H4 (cell line): ENCODE measurements around the gene TMEM222. TPM values are rescaled to one million over a fixed set of nuclear protein-coding genes. Genes with fewer than 3 reads are reported as not detected.
A peak's percentile ranks its signal among the peaks of the same experiment; 100 is the strongest.

Source experiments
- DNase-seq: peaks from one replicate; pipeline ENCODE4 v3.0.0-alpha.2; 2015; ENCODE audit warnings: low spot score
- total RNA-seq: library from RNA; depleted of rRNA; stranded (reverse); fragments of >200 nt; shearing (Covaris generic); gene quantifications from 2 replicates; pipeline ENCODE4 v1.2.3, GENCODE V29; 2014

Gene TMEM222
- total RNA-seq, 1 experiment from 2014 or later, result 33.4 TPM

DNA sequence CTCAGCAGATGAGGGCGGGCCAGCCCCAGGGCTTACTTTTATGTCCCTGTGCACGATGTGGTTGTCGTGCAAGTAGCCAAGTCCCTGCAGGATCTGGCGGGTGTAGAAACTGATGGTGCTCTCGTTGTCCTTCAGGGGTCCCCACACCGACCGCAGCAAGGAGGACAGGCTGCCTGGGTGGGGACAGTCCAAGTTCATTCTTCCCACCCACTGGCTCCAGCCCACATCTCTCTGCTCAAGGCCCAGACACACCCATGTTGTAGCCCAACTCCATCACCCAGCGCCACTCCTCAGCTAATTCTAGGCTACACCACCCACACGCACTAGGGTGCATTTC lies 37.8 kb downstream of the TMEM222 start:
- no peak for DNase-seq

DNA sequence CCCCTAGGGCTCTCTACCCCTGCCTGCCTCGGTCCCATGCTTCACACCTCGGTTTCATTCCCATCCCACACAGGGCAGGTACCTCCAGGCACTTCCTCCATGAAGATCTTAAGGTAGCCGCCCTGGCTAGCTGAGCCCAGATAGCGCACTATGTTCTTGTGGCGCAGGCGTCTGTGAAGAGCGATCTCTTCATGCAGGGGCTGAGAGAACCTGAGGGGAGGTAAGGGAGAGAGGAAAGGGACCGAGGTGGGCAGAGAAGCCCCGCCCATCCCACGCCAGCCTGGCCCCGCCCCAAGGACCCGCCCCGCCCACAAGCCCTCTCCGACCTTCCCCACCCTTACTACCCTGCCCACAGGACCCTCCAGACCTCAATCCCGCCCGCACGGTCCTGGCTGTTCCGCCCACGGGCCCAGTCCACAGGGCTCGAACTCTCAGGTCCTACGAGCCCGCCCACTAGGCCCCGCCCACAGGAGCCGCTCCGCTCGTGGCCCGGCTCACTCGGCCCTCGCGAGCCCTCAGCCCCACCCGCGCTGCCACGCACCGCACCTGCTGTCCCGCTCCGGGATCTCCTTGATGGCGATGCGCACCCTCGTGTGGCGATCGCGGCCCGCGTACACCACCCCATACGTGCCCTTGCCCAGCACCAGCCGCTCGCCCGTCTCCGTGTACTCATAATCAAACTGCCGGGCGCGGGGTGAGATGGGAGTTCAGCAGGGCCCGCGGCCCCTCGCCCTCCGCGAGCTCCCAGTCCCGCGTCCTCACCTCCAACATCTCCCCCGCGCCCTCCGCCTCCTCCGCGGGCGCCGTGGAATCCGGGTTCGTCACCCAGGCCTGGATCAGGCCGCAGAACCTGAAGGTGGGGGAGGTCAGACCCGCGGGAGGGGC lies 38.4 kb downstream of the TMEM222 start:
- no peak for DNase-seq

DNA sequence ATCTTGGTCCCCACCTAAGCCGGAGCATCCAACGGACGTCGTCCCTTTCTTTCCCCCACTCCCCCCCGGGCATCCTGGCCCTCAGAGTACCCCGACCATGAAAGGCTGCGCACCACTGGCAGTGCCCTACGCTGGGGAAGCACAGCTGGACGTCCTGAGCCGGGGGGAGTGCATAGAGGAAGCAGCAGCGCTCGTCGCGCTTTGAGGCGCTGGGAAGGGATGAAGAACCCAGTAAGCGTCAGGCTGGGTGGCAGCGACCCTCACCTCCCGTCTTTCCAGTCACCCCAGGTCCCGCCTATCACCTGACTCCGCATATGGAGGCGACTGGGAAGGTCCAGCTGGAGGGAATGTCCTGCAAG lies 39.1 kb downstream of the TMEM222 start:
- DNase-seq, result no peak

DNA sequence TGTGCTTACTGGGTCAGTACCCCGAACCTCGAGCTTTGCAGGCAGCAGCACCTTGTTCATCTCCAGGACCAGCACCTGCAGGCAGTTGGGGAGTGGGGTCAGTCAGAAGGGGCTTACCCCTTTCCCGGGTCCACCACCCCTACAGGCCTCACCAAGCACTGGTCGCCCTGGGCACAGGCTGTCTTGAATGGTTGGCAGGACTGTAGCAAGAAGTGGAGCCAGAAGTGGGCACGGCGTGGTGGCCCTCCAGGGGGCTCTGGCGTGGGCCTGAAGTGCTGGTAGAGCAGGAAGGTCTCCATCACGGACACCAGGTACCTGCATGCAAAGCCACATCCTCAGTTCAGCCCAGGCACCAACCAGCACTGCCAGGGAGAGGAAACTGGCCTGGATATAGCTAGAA lies 39.6 kb downstream of the TMEM222 start:
- DNase-seq, result no peak

DNA sequence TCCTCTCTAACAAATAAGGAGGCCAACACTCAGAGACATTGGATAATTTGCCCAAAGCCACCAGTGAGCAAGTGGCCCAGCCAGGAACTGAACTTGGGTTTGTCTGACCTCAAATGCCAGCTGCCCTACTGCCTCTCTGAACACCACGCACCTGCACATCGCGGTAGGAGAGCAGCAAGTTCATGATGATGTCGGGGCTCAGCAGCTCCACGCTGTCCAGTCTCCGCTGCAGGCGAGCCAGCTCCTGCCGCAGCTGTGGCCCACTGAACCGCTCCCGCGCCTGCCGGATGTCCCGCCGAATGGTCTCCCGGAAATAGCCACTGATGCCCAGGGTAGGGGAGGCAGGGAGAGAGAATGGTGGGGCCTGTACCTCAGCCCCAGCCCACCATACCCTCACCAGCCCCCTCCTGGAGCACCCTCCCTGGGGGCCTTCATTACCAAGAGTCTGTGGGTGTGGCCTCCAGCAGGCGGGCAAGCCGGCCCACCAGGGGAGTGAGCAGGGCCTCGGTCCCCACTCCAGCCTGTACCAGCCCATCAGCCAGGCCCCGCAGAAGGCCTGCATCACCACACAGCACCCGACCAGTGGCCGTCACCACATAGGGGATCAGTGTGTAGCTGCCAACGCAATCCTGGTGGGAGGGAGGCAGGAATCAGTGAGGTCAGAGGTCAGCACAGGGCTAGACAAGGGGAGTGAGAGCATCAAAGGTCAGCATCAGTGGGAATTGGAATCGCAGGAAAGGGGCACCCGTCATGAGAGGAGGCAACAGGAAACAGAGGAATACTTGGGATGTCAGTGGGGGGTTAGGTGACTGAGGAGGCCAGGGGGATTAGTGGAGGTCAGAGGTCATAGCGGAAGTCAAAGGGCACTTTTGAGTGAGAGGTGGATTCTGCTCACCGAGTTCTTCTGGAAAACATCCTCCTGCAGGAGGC lies 42.1 kb downstream of the TMEM222 start:
- DNase-seq, result no peak

DNA sequence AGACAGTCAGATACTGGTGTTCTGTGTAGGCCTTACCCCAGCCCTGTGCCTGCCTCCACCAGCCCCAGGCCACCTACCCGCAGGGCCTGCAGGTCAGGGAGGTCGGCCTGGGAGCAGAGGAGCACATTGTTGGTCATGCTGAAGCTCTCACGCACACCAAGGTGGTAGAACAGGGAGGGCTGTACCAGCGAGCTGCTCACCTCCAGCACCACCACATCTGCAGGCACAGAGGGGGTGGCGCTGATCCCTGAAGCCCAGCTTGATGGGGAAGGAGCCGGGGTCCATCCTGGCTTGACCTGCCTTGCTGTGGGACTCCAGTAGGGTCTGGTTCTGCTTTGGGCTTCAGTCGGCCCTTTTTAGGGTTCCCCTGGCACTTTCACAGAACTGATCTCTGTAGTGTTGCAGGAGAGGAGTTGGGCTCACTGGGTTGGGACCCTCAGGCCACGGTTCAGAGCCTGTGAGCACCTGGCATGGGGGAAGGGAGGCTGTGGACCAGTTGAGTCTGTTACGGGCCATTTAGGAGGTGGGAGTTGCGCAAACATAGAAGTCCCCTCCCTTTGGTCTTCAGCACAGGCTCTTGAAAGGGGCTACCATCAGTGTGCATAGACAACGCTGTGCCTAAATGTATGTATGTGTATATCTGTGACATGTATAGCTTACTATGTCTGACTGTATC lies 42.9 kb downstream of the TMEM222 start:
- no peak for DNase-seq

DNA sequence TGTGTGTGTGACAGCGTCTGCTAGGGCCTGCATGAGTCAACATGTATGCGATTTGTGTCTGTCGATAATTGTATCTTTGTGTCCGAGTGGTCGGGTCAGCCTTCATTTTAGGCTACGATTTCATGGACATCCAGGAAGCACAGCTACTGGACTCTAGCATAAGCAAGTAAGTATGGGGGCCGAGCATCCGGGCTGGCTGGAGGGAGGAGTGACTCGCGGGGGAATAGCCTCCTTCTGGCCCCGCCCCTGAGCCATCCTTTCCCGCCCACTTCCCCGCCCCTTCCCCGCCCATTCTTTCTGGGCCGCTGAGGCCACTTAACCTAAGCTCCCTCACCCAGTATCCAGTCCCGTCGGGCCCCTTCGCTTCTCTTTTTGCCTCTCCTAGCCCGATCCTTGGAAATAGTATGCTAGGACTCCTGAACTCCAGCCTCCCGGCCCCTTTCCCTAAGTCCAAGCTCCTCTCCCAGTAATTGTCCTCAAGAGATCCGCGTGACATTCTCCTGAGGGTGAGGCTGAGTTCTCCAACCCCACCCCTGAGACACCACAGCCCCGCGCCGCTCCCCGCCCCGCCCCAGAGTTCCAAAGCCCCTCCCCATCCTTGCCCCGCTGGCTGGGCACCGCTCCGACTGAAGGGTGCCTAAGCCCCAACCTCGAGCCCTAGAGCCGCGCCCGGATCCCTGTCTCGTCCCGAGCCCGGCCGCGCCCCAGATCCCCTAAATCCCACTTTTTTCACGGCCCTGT lies 43.6 kb downstream of the TMEM222 start:
- peak; percentile 77 for DNase-seq

DNA sequence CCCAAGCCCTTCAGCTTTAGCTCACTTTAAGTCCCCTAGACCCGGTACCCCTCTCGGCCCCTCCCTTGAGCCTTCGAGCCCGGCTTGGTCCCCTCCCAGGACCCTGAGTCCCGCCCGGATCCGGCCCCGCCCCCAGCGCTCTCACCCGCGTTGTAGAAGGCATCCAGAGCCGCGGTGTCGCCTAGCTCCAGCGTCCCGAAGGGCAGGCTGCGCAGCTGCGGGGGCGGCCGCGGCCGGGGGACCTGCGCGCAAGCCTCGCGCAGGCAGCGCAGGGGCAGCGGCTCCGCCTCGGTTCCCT lies 44.1 kb downstream of the TMEM222 start:
- peak; percentile 65 for DNase-seq

DNA sequence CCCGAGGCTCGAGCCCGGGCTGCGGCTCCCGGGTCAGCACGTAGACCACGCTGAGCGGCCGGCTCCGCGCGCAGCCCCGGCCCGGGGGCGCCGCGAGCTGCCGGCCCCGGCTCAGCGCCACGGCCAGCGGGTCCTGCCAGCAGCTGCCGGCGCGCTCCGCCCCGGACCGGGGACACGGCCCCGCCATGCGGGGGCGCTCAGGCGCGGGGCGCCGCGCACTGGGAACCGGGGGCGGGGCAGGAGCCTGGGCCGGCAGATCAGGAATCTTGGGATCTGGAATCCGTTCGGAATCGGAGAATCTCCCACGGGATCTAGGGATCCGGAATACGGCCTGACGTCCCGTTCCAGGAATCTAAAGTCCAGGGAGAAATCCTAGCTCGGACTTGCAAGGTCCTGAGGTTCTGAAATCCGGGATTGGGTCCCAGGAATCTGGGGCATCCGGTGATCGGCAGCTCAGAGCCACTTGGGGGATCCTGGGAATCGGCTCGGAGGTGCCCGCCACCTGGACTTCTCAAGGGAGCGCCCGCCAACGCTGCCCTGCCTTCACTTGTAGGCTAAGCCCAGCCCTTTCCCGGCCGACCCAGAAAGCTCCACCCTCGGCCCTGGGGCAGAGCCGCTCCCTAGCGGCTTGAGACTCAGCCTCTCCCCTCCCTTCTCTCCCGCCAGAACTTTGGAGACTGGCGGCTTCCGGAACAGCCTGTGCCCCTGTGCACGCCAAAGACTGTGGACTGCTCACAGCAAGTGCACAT lies 44.6 kb downstream of the TMEM222 start, which contains the start of gene MAP3K6:
Gene MAP3K6 (minus strand): TSS at position 551 of the 749 bp plus-strand sequence. CDS start 364 bp downstream, at position 187.
- DNase-seq, result peak; percentile 74

DNA sequence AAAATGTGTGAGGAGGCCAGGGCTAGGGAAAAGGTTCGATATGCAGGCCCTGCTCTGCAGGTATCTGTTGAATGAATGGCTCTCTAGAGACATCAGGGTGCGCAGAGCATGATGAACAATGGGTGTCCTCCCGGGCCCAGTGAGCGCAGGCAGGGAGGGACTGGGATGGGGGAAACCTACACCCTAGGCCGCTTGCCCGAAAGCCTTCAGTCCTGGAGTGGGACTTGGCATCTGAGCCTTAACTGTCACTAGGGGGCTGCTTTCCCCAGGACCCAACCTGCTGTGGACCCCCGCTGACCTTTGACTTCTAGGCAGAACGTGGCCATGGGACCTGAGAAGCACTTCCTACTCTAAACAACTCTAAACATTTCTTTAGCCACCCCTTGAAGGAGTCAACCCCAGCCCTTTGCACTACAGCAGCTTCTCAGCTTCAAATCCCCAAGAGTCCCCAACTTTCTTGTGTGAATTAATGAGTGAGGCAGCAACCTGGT lies 45.2 kb downstream of the TMEM222 start:
- DNase-seq, result no peak

DNA sequence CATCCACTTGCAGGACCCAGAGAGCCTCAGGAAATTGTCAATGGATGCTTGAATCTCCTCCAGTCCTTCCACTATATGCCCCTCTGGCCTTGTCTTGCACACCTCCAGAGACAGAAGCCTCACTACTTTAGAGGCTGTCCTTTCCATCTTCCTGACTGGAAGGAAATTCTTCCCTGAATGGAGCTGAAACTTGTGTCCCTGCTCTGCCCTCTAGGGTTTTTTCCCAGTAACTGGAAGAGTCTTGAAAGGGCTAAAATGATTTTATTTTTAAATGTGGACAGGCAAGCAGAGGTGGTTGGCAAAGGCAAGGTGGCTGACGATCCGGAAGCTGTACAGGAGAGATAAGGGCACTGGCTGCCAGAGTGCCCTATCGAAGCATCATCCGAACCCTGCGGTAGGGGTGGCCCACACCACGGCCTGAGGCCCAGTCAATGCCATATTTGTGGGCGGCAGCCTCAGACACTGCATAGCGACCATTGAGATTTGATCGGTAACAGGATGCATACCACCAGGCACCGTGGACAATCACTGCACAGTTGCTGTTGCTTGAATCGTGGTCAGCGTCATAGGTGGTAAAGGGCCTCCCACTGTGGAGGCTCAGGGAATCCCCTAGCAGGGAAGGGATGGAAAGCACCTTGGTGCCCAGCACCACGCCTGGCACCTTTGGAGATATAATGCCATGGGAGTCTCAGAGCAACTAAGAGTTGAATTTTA lies 47.1 kb downstream of the TMEM222 start:
- no peak for DNase-seq

DNA sequence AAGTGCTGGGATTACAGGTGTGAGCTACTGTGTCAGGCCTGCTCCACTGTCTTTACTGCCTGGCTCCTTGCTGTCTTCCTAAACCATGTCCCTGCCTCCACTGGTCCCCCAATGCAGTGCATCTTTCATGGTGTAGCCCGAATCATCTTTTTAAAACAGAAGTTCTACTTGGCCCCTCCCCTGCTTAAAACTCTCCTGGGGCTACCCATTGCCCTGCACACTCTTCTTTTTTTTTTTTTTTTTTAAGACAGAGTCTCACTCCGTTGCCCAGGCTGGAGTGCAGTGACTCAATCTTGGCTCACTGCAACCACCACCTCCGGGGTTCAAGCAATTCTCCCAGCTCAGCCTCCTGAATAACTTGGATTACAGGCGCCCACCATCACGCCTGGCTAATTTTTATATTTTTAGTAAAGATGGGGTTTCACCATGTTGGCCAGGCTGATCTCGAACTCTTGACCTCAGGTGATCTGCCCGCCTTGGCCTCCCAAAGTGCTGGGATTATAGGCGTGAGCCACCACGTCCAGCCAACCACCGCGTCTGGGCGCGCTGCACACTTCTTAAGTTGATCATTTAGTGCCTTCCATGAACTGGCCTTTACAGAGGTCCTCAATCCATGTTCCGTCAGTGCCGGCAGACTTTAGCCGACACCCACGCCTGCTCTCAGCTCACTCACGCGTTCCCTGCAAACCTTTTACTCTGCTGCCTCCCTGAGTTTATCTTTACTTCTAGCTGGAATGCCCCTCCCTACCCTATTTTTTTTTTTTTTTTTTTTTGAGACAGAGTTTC lies 50.3 kb downstream of the TMEM222 start:
- no peak for DNase-seq

DNA sequence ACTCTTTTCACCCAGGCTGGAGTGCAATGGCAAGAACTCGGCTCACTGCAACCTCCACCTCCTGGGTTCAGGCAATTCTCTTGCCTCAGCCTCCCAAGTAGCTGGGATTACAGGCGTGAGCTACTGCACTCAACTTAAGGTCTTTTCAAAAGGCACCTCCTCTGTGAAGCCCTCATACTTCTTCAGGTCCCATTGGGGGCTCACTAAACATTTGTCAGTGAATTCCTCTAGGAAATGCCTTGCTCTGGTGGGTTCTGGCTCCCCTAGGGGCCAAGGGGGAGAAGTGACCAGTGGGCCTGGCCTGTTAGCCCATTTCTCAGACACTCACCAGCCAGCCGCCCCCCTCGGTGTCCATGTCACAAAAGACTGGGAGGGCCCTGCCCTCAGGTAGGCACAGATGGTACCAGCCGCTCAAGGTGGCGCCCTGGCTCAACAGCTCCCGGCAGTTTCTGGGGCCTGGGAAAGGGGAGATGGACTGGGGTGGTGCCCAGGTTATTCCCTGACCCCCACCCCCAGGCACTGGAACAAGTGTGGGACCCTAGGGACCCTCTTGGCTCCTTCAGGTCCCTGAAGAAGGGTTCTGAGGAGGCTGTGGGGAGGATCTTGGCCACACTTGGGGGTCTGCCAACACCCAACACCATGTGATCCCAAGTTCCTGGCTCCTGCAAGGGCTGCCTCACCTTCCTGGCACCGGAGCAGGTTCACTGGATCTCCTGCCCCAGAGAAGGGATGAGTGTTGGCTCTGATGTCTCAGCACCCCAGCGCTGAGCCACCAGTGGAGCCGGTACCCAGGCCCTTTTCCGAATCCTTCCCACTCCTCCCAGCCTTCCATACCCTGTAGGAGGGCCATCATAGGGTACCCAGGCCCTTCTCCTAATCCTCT lies 51.1 kb downstream of the TMEM222 start:
- no peak for DNase-seq

DNA sequence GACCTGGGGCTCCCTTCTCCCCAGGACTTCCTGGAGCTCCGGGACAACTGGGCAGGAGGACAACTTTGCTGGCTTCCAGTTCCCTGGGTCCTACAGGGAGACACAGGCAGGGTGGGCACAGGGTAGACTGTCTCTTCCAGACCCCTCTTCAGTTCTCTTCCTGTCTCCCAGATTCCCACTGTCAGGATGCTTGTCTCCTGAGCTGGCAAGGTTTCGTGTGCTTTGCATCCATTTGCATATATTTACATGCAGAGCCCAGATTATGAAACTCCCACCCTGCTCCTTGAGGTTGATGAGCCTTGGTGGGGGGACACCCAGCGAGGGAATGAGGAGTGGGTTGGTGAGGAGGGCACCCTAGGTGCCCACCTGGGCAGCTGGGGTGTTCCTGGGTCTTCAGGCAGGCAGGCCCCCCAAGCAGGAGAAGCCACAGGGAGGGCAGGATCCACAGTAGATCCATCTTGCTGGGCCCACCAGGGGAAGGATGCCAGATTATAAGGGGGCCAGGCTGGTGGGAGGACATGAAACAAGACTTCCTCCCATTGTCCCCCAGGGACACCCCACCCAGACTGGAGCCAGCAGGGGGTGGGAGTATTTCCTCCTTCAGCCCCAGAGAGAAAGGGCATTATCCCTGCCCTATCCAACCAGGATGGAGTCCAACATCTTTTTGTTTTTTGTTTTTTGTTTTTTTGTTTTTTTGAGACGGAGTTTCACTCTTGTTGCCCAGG lies 52.6 kb downstream of the TMEM222 start, which contains the start of gene FCN3:
Gene FCN3 (minus strand): TSS at position 463 of the 725 bp plus-strand sequence. CDS start 6 bp downstream, at position 457.
- no peak for DNase-seq

DNA sequence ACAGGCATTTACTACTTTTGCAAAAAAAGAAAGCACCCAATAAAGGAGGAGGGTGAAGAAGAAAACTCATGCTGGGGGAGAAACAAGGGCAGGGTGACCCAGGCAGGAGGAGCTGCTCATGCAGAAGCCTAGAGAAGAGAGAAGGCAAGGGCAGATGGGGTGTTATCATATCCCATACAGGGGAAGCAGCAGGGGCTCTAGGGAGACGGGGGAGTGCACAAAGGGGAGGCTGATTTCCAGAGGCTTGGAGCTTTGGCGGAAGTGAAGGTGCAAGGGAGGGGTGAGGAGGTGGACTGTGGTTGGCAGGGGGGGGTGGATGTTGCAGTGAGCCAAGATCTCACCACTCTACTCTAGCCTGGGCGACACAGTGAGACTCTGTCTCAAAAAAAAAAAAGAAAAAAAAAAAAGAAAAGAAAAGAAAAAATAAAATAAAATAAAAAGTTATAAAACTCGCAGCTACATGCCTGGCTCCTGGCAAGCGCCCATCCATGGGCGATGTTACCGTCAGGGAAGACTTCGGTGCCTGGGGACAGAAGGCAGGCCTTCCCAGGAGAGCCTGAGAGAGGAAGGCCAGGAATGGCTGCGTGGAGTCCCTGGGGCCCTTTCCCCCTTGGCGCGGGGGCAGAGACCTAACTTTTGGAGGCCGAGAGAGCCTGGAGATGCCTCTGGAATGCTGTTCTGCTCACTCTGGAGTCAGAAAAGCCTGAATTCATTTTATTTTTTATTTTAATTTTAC lies 56.0 kb downstream of the TMEM222 start:
- DNase-seq, result no peak

DNA sequence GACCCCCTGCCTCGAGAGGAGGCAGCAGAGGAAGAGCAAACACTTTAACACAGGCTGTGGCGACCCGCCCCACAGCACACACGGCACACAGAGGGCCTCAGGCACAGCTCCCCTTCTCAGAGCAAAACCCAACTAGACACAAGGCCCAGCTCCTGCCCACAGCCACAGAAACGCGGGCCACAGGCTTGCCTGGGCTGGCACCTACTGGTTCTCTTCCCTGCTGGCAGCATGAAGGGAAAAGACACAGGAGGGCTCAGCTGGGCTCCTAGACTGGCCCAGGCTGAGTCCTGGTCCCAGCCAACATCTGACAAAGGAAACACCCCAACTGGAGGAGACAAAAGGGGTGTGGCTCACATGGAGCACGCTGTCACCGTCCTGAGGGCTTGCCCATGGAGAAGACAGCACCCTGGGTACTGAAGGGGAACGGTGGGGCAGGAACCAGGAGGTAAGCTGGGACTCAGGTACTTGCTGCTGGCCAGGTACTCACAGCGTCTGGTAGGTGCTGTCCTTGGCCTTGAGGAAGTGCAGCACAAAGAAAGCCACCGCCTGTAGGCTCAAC lies 57.7 kb downstream of the TMEM222 start:
- DNase-seq, result no peak
